ENCODE data around the gene ARHGEF2. TPM values are rescaled to one million over a fixed set of nuclear protein-coding genes. Genes with fewer than 3 reads are reported as not detected.

Gene ARHGEF2
- total and polyA plus RNA-seq, 2 donors (not counting 1 experiment from before 2014, with no cell fraction given), result 103 to 276 TPM

- no peak for TF ChIP-seq CTCF (conservative IDR thresholded peaks at IDR 0.05 in 1 of 2, IDR thresholded peaks at IDR 0.05 in 1 of 2; ENCODE audit: low read depth in 1 of 2, low read length in 2 of 2)
- TF ChIP-seq EZH2 (IDR thresholded peaks at IDR 0.05; ENCODE audit: low read length, missing control alignments), result no peak
- no peak for DNase-seq (ENCODE audit: low read depth in 2 of 2)
- peaks cover 1% of the 10 kb centered on the region for H4K20me1 ChIP-seq (ENCODE audit: control insufficient read depth, extremely low read depth, insufficient read depth, low read length)
- H3K9me3 ChIP-seq (ENCODE audit: control insufficient read depth, insufficient read depth, low read depth, low read length), result no peaks in the 10 kb centered on the region
- H3K9ac ChIP-seq (ENCODE audit: insufficient read depth, low read length), result no peak overlapping the region
- H3K4me1 ChIP-seq (ENCODE audit: control insufficient read depth, extremely low read depth, insufficient read depth, low read length), result peaks cover 13% of the 10 kb centered on the region
- no peak overlapping the region for H3K27ac ChIP-seq (ENCODE audit: insufficient read depth, low read length)
- no peak overlapping the region for H3K4me2 ChIP-seq (ENCODE audit: extremely low read depth, insufficient read depth, low read length)
- no peak overlapping the region for H3K4me3 ChIP-seq (replicated peaks in 1 of 4; ENCODE audit: control extremely low read depth in 1 of 4, insufficient read depth in 1 of 4, low read depth in 3 of 4, low read length in 4 of 4)
- peaks cover 5% of the 10 kb centered on the region for H3K79me2 ChIP-seq (ENCODE audit: control insufficient read depth, insufficient read depth, low read length)
- peaks cover 38% of the 10 kb centered on the region for H3K36me3 ChIP-seq (ENCODE audit: control insufficient read depth, insufficient read depth, low read length)
- no peak overlapping the region for H2AFZ ChIP-seq (ENCODE audit: low read length)
- H3K27me3 ChIP-seq (ENCODE audit: control insufficient read depth, insufficient read depth, low read length), result no peaks in the 10 kb centered on the region
Observed at GRCh38 chr1:155957411-155957915, 20.9 kb downstream of the ARHGEF2 start.

GRCh38 chr1:155954645-155955044 is 23.7 kb downstream of the ARHGEF2 start:
- no peak for DNase-seq (ENCODE audit: low read depth in 2 of 2)
- Histone ChIP-seq H3K36me3 (ENCODE audit: control insufficient read depth, insufficient read depth, low read length) (peaks cover 45% of the 10 kb centered on the region), H3K79me2 (ENCODE audit: control insufficient read depth, insufficient read depth, low read length) (no peaks in the 10 kb centered on the region), H3K4me1 (ENCODE audit: control insufficient read depth, extremely low read depth, insufficient read depth, low read length) (no peaks in the 10 kb centered on the region), H4K20me1 (ENCODE audit: control insufficient read depth, extremely low read depth, insufficient read depth, low read length) (peaks cover 1% of the 10 kb centered on the region), H3K27me3 (ENCODE audit: control insufficient read depth, insufficient read depth, low read length) (no peaks in the 10 kb centered on the region), H3K9me3 (ENCODE audit: control insufficient read depth, insufficient read depth, low read depth, low read length) (no peaks in the 10 kb centered on the region), H2AFZ (ENCODE audit: low read length) (no peak overlapping the region), H3K9ac (ENCODE audit: insufficient read depth, low read length) (no peak overlapping the region), H3K4me2 (ENCODE audit: extremely low read depth, insufficient read depth, low read length) (no peak overlapping the region), H3K27ac (ENCODE audit: insufficient read depth, low read length) (no peak overlapping the region), H3K4me3 (replicated peaks in 1 of 4; ENCODE audit: control extremely low read depth in 1 of 4, insufficient read depth in 1 of 4, low read depth in 3 of 4, low read length in 4 of 4) (no peak overlapping the region)
- TF ChIP-seq EZH2 (IDR thresholded peaks at IDR 0.05; ENCODE audit: low read length, missing control alignments) (no peak), CTCF (conservative IDR thresholded peaks at IDR 0.05 in 1 of 2, IDR thresholded peaks at IDR 0.05 in 1 of 2; ENCODE audit: low read depth in 1 of 2, low read length in 2 of 2) (no peak)

GRCh38 chr1:155952505-155952890 is 25.8 kb downstream of the ARHGEF2 start:
- no peaks in the 10 kb centered on the region for H3K79me2 ChIP-seq (ENCODE audit: control insufficient read depth, insufficient read depth, low read length)
- no peaks in the 10 kb centered on the region for H4K20me1 ChIP-seq (ENCODE audit: control insufficient read depth, extremely low read depth, insufficient read depth, low read length)
- TF ChIP-seq CTCF (conservative IDR thresholded peaks at IDR 0.05 in 1 of 2, IDR thresholded peaks at IDR 0.05 in 1 of 2; ENCODE audit: low read depth in 1 of 2, low read length in 2 of 2) (no peak), EZH2 (IDR thresholded peaks at IDR 0.05; ENCODE audit: low read length, missing control alignments) (no peak)
- no peak overlapping the region for H3K4me2 ChIP-seq (ENCODE audit: extremely low read depth, insufficient read depth, low read length)
- no peak overlapping the region for H2AFZ ChIP-seq (ENCODE audit: low read length)
- H3K4me3 ChIP-seq (replicated peaks in 1 of 4; ENCODE audit: control extremely low read depth in 1 of 4, insufficient read depth in 1 of 4, low read depth in 3 of 4, low read length in 4 of 4), result no peak overlapping the region
- no peak overlapping the region for H3K27ac ChIP-seq (ENCODE audit: insufficient read depth, low read length)
- H3K36me3 ChIP-seq (ENCODE audit: control insufficient read depth, insufficient read depth, low read length), result peaks cover 37% of the 10 kb centered on the region
- H3K9ac ChIP-seq (ENCODE audit: insufficient read depth, low read length), result no peak overlapping the region
- H3K4me1 ChIP-seq (ENCODE audit: control insufficient read depth, extremely low read depth, insufficient read depth, low read length), result no peaks in the 10 kb centered on the region
- DNase-seq (ENCODE audit: low read depth in 2 of 2), result no peak
- no peaks in the 10 kb centered on the region for H3K9me3 ChIP-seq (ENCODE audit: control insufficient read depth, insufficient read depth, low read depth, low read length)
- no peaks in the 10 kb centered on the region for H3K27me3 ChIP-seq (ENCODE audit: control insufficient read depth, insufficient read depth, low read length)

Data from fibroblast of lung (primary cell).